Type B pancreatic cell (in vitro differentiated cells): ENCODE data around the gene RAB18. TPM values are rescaled to one million over a fixed set of nuclear protein-coding genes. Genes with fewer than 3 reads are reported as not detected.
A peak's percentile ranks its signal among the peaks of the same experiment; 100 is the strongest.

Source experiments
- DNase-seq: peaks from one replicate; pipeline ENCODE4 v3.0.0; 2021; ENCODE audit warnings: mixed read lengths; ENCODE audit not compliant: unreplicated experiment; ENCODE audit errors: extremely low spot score
- H3K27ac Mint-ChIP-seq: 2 replicates; pipeline ENCODE4 v1.8.0; 2021; ENCODE audit warnings: mild to moderate bottlenecking, mixed read lengths
- H3K27me3 Mint-ChIP-seq: 2 replicates; pipeline ENCODE4 v1.8.0; 2021; ENCODE audit warnings: mixed read lengths
- H3K36me3 Mint-ChIP-seq: 2 replicates; pipeline ENCODE4 v1.8.0; 2021; ENCODE audit warnings: mixed read lengths
- H3K4me1 Mint-ChIP-seq: one replicate; pipeline ENCODE4 v1.8.0; 2021; ENCODE audit warnings: mixed read lengths; ENCODE audit not compliant: unreplicated experiment
- H3K4me3 Mint-ChIP-seq: 2 replicates; pipeline ENCODE4 v1.8.0; 2021; ENCODE audit warnings: mild to moderate bottlenecking, mixed read lengths
- H3K9me3 Mint-ChIP-seq: 2 replicates; pipeline ENCODE4 v1.8.0; 2021; ENCODE audit warnings: mixed read lengths
- total RNA-seq: library from RNA; stranded (reverse); gene quantifications from 2 replicates; pipeline ENCODE4 v1.2.1, GENCODE V29; 2021; ENCODE audit warnings: low replicate concordance
- TF ChIP-seq, protein P1 (sequence below): fragments of 200-600 bp; sonication (generic); conservative IDR thresholded peaks from 2 replicates; pipeline ENCODE4 v1.5.0; 2021; ENCODE audit warnings: antibody characterized with exemption, mild to moderate bottlenecking

RAB18 gene
- total RNA-seq, 1 donor from 2014 or later = 81.8 TPM

GRCh38 chr10:27518261-27518660 is 14.2 kb downstream of the RAB18 start:
- Mint-ChIP-seq H3K4me3 (no peak overlapping the region), H3K9me3 (peaks cover 4% of the 10 kb centered on the region), H3K27ac (no peak overlapping the region), H3K27me3 (no peaks in the 10 kb centered on the region), H3K4me1 (peaks cover 2% of the 10 kb centered on the region), H3K36me3 (peaks cover 19% of the 10 kb centered on the region)
- TF ChIP-seq, protein P1, sequence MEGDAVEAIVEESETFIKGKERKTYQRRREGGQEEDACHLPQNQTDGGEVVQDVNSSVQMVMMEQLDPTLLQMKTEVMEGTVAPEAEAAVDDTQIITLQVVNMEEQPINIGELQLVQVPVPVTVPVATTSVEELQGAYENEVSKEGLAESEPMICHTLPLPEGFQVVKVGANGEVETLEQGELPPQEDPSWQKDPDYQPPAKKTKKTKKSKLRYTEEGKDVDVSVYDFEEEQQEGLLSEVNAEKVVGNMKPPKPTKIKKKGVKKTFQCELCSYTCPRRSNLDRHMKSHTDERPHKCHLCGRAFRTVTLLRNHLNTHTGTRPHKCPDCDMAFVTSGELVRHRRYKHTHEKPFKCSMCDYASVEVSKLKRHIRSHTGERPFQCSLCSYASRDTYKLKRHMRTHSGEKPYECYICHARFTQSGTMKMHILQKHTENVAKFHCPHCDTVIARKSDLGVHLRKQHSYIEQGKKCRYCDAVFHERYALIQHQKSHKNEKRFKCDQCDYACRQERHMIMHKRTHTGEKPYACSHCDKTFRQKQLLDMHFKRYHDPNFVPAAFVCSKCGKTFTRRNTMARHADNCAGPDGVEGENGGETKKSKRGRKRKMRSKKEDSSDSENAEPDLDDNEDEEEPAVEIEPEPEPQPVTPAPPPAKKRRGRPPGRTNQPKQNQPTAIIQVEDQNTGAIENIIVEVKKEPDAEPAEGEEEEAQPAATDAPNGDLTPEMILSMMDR = no peak
- DNase-seq = no peak

DNA sequence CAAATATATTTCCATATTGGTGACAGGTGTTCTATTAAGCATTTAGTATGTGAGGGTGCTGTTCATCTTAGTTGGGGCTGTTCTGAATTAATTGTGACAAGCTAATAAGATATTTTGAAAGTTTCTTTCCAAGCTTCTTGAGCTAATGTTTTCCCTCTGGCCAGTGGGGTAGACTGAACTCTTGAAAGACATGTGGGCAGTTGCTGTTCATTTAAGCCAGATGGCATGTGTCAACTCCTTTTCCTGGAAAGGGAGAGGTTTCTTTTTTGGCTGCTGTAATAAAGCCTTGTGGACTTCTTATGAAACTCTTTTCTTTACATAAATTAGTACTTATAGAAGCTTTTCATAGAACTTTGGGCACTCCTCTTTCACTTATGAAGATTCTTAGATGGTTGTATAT is 21.7 kb downstream of the RAB18 start:
- Mint-ChIP-seq H3K4me1 (peaks cover 21% of the 10 kb centered on the region), H3K27me3 (no peaks in the 10 kb centered on the region), H3K36me3 (peaks cover 12% of the 10 kb centered on the region), H3K27ac (no peak overlapping the region), H3K9me3 (peaks cover 4% of the 10 kb centered on the region), H3K4me3 (no peak overlapping the region)
- DNase-seq = no peak
- TF ChIP-seq, protein P1 = no peak

GRCh38 chr10:27526242-27526641 is 22.1 kb downstream of the RAB18 start:
- Mint-ChIP-seq H3K9me3 (peaks cover 2% of the 10 kb centered on the region), H3K4me3 (no peak overlapping the region), H3K27me3 (no peaks in the 10 kb centered on the region), H3K27ac (no peak overlapping the region), H3K36me3 (peaks cover 11% of the 10 kb centered on the region), H3K4me1 (peaks cover 21% of the 10 kb centered on the region)
- DNase-seq = no peak
- TF ChIP-seq, protein P1 = no peak

DNA sequence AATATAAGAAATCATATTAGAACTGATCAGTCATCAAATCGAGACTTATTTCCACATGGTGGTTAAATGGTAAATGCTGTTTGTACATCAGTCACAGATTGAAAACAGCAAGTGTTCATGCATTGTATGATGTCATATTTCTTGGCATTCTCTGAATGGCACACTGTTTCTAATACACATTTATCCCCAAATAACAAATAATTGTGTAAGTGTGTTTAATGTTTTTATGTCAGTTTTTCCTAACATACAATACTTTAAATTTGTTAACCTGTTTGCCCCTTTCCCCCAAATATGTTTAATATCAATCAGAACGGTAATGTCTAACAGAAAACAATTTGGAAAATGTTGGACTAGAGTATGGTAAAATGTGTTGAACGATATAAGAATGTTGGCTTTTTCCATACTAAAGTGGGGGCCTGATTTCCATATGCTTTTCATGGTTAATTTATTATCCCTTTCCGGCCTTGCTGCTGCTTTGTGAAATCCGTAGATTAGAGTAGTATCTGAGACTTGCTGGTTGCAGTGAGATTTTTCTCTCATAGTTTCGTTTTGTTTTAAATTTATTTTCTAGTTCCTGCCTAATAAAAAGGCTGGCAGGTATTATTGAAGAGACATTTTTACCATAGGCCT is 23.7 kb downstream of the RAB18 start:
- Mint-ChIP-seq H3K9me3 (no peaks in the 10 kb centered on the region), H3K27me3 (no peaks in the 10 kb centered on the region), H3K4me1 (peaks cover 21% of the 10 kb centered on the region), H3K4me3 (no peak overlapping the region), H3K27ac (no peak overlapping the region), H3K36me3 (peaks cover 9% of the 10 kb centered on the region)
- TF ChIP-seq, protein P1 = no peak
- DNase-seq = no peak

DNA sequence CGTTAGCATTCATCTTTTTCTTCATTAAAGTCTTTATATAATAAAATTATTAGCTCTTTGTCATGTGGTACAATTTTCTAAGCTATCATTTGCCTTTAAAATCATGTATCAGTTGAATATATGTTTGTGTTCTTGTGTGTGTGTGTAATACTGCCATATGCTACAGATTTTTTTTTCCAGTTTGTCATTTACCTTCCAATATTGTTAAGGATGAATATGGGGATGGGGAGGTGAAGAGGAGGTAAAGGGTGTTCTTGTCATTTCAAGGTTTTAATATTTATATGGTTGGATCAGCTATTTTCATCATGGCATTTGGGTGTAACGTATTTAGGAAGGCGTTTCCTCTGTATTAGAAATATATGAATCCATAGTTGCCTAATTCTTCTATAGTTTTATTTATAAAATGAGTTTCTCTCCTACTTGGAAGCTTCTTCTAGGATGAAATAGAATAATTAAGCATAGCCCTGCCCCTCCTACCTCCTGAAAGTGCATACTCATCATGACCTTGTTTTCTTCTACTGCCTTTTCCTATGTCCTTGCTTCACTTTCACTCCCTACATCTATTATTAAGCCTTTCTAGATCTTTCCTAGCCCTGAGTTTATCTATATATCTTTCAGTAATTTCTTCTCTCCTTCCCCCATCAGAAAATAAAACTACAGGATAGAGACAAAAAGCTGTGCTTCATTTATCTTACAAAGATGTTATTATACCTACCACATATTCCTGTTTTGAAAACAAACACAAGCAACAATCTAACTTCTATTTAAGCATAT is 25.1 kb downstream of the RAB18 start:
- Mint-ChIP-seq H3K27me3 (no peaks in the 10 kb centered on the region), H3K36me3 (peaks cover 12% of the 10 kb centered on the region), H3K4me3 (no peak overlapping the region), H3K9me3 (no peaks in the 10 kb centered on the region), H3K4me1 (peaks cover 17% of the 10 kb centered on the region), H3K27ac (peak overlapping the region; percentile 12)
- no peak for DNase-seq
- TF ChIP-seq, protein P1 = no peak
